HL-60/S4 (cell line): ENCODE data around the gene EIF3L.

Source experiments
- in situ Hi-C: fragments of 300-500 bp; cut with MboI; formaldehyde crosslinking; loops from 2 replicates; pipeline ENCODE4 v1.14.3; 2022; ENCODE audit warnings: low sequenced_read_pairs

EIF3L gene

GRCh38 chr22:37925330-37925729, 76.1 kb downstream of the EIF3L start:
- in situ Hi-C loops, result no loop called here

DNA sequence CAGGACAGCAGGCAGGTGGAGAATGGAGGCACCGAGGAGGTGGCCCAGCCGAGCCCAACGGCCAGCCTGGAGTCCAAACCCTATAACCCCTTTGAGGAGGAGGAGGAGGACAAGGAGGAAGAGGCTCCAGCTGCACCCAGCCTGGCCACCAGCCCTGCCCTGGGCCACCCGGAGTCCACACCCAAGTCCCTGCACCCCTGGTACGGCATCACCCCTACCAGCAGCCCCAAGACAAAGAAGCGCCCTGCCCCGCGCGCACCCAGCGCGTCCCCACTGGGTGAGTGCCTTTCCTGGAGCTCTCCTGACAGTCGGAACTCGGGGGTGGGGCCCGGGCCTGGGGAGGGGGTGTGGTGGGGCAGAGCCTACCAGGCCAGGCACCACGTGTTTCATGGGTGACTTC, 76.5 kb downstream of the EIF3L start:
- in situ Hi-C loops, result no loop called here

- in situ Hi-C loops, result no loop called here
These were observed 77.1 kb downstream of the EIF3L start for GRCh38 chr22:37926358-37926757.

- in situ Hi-C loops, result no loop called here
These were observed 77.8 kb downstream of the EIF3L start for GRCh38 chr22:37926771-37927636.

- in situ Hi-C loops, result no loop called here
These were observed 78.4 kb downstream of the EIF3L start for GRCh38 chr22:37927637-37927936.

DNA sequence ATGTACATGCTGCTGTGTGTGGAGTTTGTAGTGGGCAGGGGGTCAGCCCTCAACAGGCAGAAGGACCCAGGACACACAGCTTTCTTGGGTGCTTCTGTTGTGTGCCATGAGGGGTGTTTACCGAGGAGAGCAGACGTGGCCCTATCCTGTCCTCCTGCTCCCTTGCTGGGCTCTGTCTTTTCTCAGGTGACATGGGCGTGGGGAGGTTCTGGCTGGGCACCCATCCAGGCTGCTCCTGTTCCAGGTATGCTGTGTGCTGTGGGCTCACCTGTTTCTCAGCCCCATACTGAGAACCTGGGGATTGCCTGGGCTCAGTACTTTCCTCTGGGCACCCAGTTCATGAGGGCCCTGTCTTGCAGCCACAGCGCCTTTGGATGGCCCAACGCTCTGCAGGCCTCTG, 80.2 kb downstream of the EIF3L start:
- in situ Hi-C loops, result no loop called here

DNA sequence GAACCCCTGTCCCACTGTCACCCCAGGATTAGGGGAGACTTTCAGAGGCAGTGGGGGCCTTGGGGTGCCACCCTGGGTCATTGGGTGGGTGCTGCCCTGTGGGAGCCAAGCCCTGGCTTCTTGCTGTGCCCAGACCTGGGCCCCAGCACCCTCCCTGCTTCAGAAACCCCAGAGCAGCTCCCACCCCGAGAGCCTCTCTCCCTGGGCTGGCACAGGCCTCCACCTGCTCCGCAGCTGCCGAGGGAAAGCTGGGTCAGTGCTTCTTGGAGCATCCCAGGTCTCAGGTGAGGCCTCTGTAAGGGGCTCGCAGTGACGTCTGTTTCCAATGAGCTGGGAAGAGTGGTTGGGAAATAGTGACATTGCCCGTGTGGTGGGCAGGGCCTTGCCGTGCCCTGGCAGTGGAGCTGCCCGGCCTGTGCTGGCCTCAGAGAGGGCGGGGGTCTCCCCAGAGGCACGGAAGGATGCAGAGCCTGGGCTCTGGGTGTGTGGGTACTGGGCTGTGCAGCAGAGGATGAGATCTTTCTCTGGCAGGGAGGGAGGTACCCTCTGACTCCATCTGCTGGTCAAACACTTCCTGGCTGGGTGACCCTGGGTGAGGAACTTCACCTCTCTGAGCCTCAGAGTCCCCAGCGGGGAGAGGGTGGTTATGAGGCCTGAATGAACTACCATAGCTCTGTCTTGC, 81.2 kb downstream of the EIF3L start:
- in situ Hi-C loops, result no loop called here

DNA sequence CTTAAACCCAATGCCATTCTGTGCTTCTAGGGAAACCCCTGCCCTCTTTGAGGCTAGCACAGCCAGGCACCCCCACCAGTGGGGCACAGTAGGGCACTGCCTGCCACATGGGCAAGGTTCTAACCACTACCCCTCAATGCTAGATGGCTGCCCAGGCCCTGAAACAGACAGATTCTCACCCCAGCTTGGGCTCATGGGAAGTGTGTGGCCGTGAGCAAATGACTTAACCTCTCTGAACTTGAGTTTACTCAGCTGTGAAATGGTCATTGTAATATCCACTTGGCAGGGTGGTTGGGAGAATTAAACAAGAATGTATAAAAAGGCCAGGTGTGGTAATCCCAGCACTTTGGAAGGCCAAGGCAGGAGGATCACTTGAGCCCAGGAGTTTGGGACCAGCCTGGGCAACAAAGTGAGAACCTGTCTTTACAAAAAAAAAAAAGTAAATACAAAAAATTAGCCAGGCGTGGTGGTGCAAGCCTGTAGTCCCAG, 81.8 kb downstream of the EIF3L start:
- in situ Hi-C loops, result no loop called here

GRCh38 chr22:37931893-37932389, 82.7 kb downstream of the EIF3L start:
- in situ Hi-C loops, result no loop called here

DNA sequence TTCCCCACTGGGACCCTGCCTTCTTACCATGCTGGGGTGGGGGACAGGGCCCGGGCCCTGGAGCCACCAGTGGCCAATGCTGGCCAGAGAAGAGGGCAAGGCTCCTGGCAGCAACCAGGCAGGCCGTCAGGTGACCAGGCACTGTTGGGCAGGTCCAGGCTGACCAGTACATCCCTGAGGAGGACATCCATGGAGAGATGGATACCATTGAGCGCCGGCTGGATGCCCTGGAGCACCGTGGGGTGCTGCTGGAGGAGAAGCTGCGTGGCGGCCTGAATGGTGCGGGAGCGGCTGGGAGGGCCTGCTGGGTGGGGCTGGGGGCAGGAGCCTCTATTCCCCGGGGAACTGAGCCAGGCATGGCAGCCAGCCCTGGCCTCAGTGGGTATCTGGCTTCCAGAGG, 83.2 kb downstream of the EIF3L start:
- in situ Hi-C loops, result no loop called here

DNA sequence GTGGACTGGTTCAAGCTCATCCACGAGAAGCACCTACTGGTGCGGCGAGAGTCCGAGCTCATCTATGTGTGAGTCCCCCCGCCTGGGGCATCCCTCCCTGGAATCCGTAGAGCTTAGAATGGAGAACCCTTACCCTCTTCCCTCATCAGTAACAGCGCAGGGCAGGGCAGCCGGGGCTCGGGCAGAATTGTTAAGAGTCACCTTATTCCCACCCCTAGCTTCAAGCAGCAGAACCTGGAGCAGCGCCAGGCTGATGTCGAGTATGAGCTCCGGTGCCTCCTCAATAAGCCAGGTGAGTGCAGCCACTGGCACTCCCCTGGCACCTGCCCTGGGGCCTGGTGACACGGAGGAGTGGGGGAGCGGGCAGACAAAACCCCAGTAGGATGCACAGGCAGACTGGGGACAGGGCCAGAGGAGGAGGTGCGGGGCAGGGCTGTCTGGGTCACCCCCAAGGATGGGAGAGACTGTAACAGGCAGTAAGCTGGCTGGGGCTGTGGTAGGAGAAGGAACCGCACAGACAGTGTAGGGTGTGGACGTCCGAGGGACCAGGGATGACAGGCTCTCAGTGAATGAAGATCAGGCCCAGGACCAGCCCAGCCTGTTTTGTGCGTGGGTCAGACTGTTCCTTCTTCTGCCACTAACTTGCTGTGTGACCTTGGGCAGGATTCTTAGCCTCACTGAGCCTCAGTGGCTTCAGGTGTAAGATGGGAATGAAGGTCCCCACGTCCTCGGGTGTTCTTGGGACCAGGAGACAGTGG, 83.8 kb downstream of the EIF3L start:
- in situ Hi-C loops, result no loop called here

DNA sequence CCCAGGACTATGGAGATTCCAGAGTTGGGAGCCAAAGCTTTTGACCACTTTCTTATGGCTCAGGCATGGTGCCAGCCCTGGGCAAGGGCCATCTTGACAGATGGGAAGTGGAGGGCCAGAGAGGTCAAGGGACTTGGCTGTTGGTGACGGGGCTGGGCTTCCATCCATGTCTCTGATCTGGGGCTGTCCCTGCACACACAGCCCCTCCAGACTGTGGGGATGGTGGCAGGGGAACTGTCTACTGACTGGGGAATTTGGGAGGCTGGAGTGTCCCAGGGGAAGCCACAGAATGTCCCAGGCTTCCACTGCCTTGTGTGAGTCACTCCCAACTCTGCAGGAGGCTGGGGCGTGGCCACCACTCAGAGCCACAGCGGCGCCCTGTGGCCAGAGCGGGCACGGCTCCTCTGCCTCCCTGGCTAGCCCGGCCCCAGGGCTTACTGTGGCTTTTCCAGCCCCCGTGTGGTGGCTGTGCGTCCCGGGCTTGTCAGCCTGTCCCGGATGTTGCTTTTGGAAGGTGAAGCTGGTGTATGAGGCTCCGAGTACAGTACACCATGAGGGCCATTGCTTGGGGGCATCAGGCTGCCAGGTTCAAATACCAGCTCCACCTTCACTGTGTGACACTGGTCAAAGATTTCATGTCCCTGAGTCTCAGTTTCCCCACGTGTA, 84.6 kb downstream of the EIF3L start:
- in situ Hi-C loops, result no loop called here
